Panc1 (cell line): ENCODE measurements around the gene NPR3. TPM values are rescaled to one million over a fixed set of nuclear protein-coding genes. Genes with fewer than 3 reads are reported as not detected.

Experiments used
- ATAC-seq: fragments of 200-7000 bp; cut with Tn5 transposase; 2 replicates; pipeline ENCODE4 v1.9.1; 2020; ENCODE audit warnings: mild to moderate bottlenecking, moderate library complexity
- BruUV-seq: library from RNA; stranded (reverse); fragments of 400-500 nt; replicated peaks from 2 replicates; lab custom pipeline; 2021; lab: Mats Ljungman, UMichigan
- CTCF ChIA-PET: fragments of 300-600 bp; sonication (Branson Sonifier 250); formaldehyde crosslinking; loops from one replicate; lab custom pipeline; 2022; ENCODE audit warnings: antibody characterized with exemption; lab: Charles Lee
- POLR2A ChIA-PET: fragments of 300-600 bp; sonication (Branson Sonifier 250); formaldehyde crosslinking; loops from one replicate; lab custom pipeline; 2022; ENCODE audit warnings: antibody characterized with exemption; lab: Charles Lee
- DNase-seq: peaks from one replicate; pipeline ENCODE4 v3.0.0-alpha.2; 2010; ENCODE audit warnings: low read depth, low spot score
- H3K27ac ChIP-seq: 2 replicates; pipeline ENCODE4 v1.5.1; 2011; ENCODE audit warnings: mild to moderate bottlenecking, low read length, inconsistent platforms
- H3K27me3 ChIP-seq: fragments of 200-500 bp; sonication (Bioruptor generic); 2 replicates; pipeline ENCODE4 v1.6.0; 2014; ENCODE audit warnings: low read length, inconsistent platforms; ENCODE audit not compliant: control insufficient read depth, insufficient read depth
- H3K36me3 ChIP-seq: fragments of 200-500 bp; sonication (Bioruptor generic); 2 replicates; pipeline ENCODE4 v1.5.1; 2014; ENCODE audit warnings: inconsistent platforms, mild to moderate bottlenecking, low read length, moderate library complexity; ENCODE audit not compliant: control insufficient read depth, insufficient read depth
- H3K4me1 ChIP-seq: 2 replicates; pipeline ENCODE4 v1.5.1; 2011; ENCODE audit warnings: inconsistent platforms, mild to moderate bottlenecking, low read length, moderate library complexity; ENCODE audit not compliant: control insufficient read depth, insufficient read depth
- H3K4me3 ChIP-seq, 2 experiments: 2 replicates each; pipeline ENCODE4 v1.5.1; 2011 to 2012; ENCODE audit warnings: low read depth in 2 of 2, low read length in 2 of 2, mild to moderate bottlenecking in 2 of 2, inconsistent platforms in 1 of 2, moderate library complexity in 1 of 2
- H3K9me3 ChIP-seq: fragments of 200-500 bp; sonication (Bioruptor generic); 2 replicates; pipeline ENCODE4 v1.5.1; 2014; ENCODE audit warnings: low read depth, mild to moderate bottlenecking, inconsistent platforms, low read length, moderate library complexity; ENCODE audit not compliant: control insufficient read depth, insufficient read depth
- CTCF ChIP-seq: fragments of 450-650 bp; IDR thresholded peaks from 2 replicates; pipeline ENCODE4 v1.5.1; 2017; ENCODE audit warnings: mild to moderate bottlenecking
- POLR2AphosphoS5 ChIP-seq: IDR thresholded peaks from 2 replicates; pipeline ENCODE4 v1.6.1; 2012; ENCODE audit warnings: mild to moderate bottlenecking, low read depth, low read length, moderate library complexity
- REST ChIP-seq, 2 experiments: IDR thresholded peaks; 2 replicates each; pipeline ENCODE4 v1.6.1; 2011 to 2012; ENCODE audit warnings: low read depth in 2 of 2, control low read depth in 1 of 2, low read length in 1 of 2, mild to moderate bottlenecking in 1 of 2, moderate library complexity in 1 of 2; ENCODE audit not compliant: insufficient read depth in 1 of 2
- SIN3A ChIP-seq: IDR thresholded peaks from 2 replicates; pipeline ENCODE4 v1.6.1; 2012; ENCODE audit warnings: low read depth, mild to moderate bottlenecking, low read length, moderate library complexity, borderline replicate concordance; ENCODE audit not compliant: insufficient read depth
- TCF7L2 ChIP-seq: IDR thresholded peaks from 2 replicates; pipeline ENCODE4 v1.6.1; 2011; ENCODE audit warnings: mild to moderate bottlenecking, low read depth, low read length, inconsistent platforms
- in situ Hi-C: cut with HindIII; loops from 2 replicates; pipeline ENCODE4 v1.10.0; 2016; ENCODE audit warnings: low sequenced_read_pairs, low pct_unique_long_range_greater_than_20kb
- intact Hi-C: fragments of 100-400 bp; cut with micrococcal nuclease; formaldehyde crosslinking; loops from one replicate; pipeline ENCODE4 v1.10.0; 2022; ENCODE audit not compliant: unreplicated experiment
- total RNA-seq: library from RNA; stranded (reverse); gene quantifications from one replicate; pipeline ENCODE4 v1.2.1, GENCODE V29; 2021; ENCODE audit not compliant: unreplicated experiment

NPR3 gene
- total RNA-seq, 1 experiment from 2014 or later = 0.10 TPM

GRCh38 chr5:32724526-32724925, 13.4 kb downstream of the NPR3 start:
- CTCF ChIA-PET = interaction anchor here (0.5 kb wide), 1 partner anchor 18 kb away, joined by 4 read pairs; no protein-coding TSS in a partner anchor

GRCh38 chr5:32726086-32726557, 15.0 kb downstream of the NPR3 start:
- no peak for ATAC-seq
- H3K36me3 ChIP-seq = no peaks in the 10 kb centered on the region
- H3K9me3 ChIP-seq = no peaks in the 10 kb centered on the region
- no peak overlapping the region for H3K4me3 ChIP-seq
- in situ Hi-C loops = no loop called here
- H3K27me3 ChIP-seq = peaks cover 3% of the 10 kb centered on the region; the same call in 1 of the 2 replicates
- intact Hi-C loops = no loop called here
- no peak for DNase-seq
- no peaks in the 10 kb centered on the region for H3K4me1 ChIP-seq
- TF ChIP-seq SIN3A (no peak), TCF7L2 (no peak), REST (IDR thresholded peaks at IDR 0.05; ENCODE audit: insufficient read depth in 1 of 2, low read depth in 2 of 2, low read length in 1 of 2) (no peak), POLR2AphosphoS5 (no peak), CTCF (no peak)
- H3K27ac ChIP-seq = no peak overlapping the region
- ChIA-PET POLR2A (no interaction called here), CTCF (no interaction called here)
- no TSS peak for BruUV-seq

More at GRCh38 chr5:32724526-32724925, 13.4 kb downstream of the NPR3 start:
- no peaks in the 10 kb centered on the region for H3K36me3 ChIP-seq
- H3K27ac ChIP-seq = no peak overlapping the region
- BruUV-seq = no TSS peak
- ATAC-seq = no peak
- H3K4me3 ChIP-seq = no peak overlapping the region
- H3K4me1 ChIP-seq = no peaks in the 10 kb centered on the region
- intact Hi-C loops = no loop called here
- TF ChIP-seq CTCF (no peak), POLR2AphosphoS5 (no peak), SIN3A (no peak), REST (IDR thresholded peaks at IDR 0.05; ENCODE audit: insufficient read depth in 1 of 2, low read depth in 2 of 2, low read length in 1 of 2) (no peak), TCF7L2 (no peak)
- no peaks in the 10 kb centered on the region for H3K9me3 ChIP-seq
- DNase-seq = no peak
- in situ Hi-C loops = no loop called here
- H3K27me3 ChIP-seq = peaks cover 3% of the 10 kb centered on the region; the same call in 1 of the 2 replicates
- POLR2A ChIA-PET = no interaction called here
